ENCODE measurements around the gene NHLRC1.
A peak's percentile ranks its signal among the peaks of the same experiment; 100 is the strongest.
"Not testable (repeated sequence)": the region's sequence is repeated elsewhere in the genome, so short reads cannot be mapped to it uniquely, and the experiment has no call there.

The NHLRC1 gene

GRCh38 chr6:18154507-18155149 is 32.2 kb upstream of the NHLRC1 start, which contains the start of gene TPMT:
TSS of gene TPMT (minus strand) at chr6:18155077. CDS start at chr6:18149127, 5,950 bp downstream.
- no peaks in the 10 kb centered on the region for H3K27me3 ChIP-seq (ENCODE audit: control insufficient read depth, insufficient read depth, low read length)

GRCh38 chr6:18153311-18153703 is 30.8 kb upstream of the NHLRC1 start:
- Histone ChIP-seq H3K27me3 (ENCODE audit: control insufficient read depth, insufficient read depth, low read length) (no peaks in the 10 kb centered on the region), H3K4me1 (ENCODE audit: control insufficient read depth, low read depth, low read length) (peaks cover 19% of the 10 kb centered on the region), H3K9me3 (ENCODE audit: control insufficient read depth, low read depth, low read length) (no peaks in the 10 kb centered on the region), H3K27ac (ENCODE audit: low read length) (no peak overlapping the region), H3K4me3 (ENCODE audit: low read length) (peak overlapping the region; percentile 84), H3K9ac (ENCODE audit: low read length) (no peak overlapping the region), H3K36me3 (ENCODE audit: control insufficient read depth, low read depth, low read length) (peaks cover 3% of the 10 kb centered on the region)

More at GRCh38 chr6:18154507-18155149, 32.2 kb upstream of the NHLRC1 start, which contains the start of gene TPMT:
- peak within 1 kb of the TSS; percentile 89 for H3K4me3 ChIP-seq (ENCODE audit: low read length)
- H3K9ac ChIP-seq (ENCODE audit: low read length), result peak within 1 kb of the TSS; percentile 82
- H3K9me3 ChIP-seq (ENCODE audit: control insufficient read depth, low read depth, low read length), result no peaks in the 10 kb centered on the region
- no peaks in the 10 kb centered on the region for H3K36me3 ChIP-seq (ENCODE audit: control insufficient read depth, low read depth, low read length)
- peaks cover 19% of the 10 kb centered on the region for H3K4me1 ChIP-seq (ENCODE audit: control insufficient read depth, low read depth, low read length)
- peak within 1 kb of the TSS; percentile 63 for H3K27ac ChIP-seq (ENCODE audit: low read length)

DNA sequence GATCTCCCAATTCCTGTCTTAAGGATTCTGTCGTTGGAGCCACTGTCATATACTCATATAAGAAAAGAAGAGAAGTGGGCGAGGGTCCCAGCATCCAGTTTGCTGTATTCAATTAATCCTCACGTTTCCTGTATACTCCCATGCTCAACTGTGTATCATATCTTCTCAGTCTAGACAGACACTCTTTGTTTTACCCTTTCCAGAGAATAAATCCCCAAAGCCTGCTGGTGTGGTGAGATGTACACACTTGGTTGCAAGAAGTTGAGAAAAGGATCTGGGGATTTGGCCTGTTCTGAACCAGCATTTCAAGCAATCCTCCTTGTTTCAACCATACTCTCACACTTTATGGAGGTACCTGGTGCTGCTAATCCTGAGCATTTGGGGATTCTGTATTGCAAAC is 29.3 kb upstream of the NHLRC1 start:
- H3K4me1 ChIP-seq (ENCODE audit: control insufficient read depth, low read depth, low read length), result peaks cover 19% of the 10 kb centered on the region

GRCh38 chr6:18151391-18151790 is 28.9 kb upstream of the NHLRC1 start:
- H3K4me3 ChIP-seq (ENCODE audit: low read length); H3K36me3 ChIP-seq (ENCODE audit: control insufficient read depth, low read depth, low read length); H3K27ac ChIP-seq (ENCODE audit: low read length); H3K9me3 ChIP-seq (ENCODE audit: control insufficient read depth, low read depth, low read length); H3K9ac ChIP-seq (ENCODE audit: low read length); H3K27me3 ChIP-seq (ENCODE audit: control insufficient read depth, insufficient read depth, low read length): not testable (repeated sequence)
- H3K4me1 ChIP-seq (ENCODE audit: control insufficient read depth, low read depth, low read length), result peaks cover 18% of the 10 kb centered on the region

More for the DNA sequence above, 29.3 kb upstream of the NHLRC1 start:
- Histone ChIP-seq H3K9me3 (ENCODE audit: control insufficient read depth, low read depth, low read length) (no peaks in the 10 kb centered on the region), H3K4me3 (ENCODE audit: low read length) (no peak overlapping the region), H3K9ac (ENCODE audit: low read length) (no peak overlapping the region), H3K36me3 (ENCODE audit: control insufficient read depth, low read depth, low read length) (peaks cover 5% of the 10 kb centered on the region), H3K27ac (ENCODE audit: low read length) (no peak overlapping the region), H3K27me3 (ENCODE audit: control insufficient read depth, insufficient read depth, low read length) (no peaks in the 10 kb centered on the region)

DNA sequence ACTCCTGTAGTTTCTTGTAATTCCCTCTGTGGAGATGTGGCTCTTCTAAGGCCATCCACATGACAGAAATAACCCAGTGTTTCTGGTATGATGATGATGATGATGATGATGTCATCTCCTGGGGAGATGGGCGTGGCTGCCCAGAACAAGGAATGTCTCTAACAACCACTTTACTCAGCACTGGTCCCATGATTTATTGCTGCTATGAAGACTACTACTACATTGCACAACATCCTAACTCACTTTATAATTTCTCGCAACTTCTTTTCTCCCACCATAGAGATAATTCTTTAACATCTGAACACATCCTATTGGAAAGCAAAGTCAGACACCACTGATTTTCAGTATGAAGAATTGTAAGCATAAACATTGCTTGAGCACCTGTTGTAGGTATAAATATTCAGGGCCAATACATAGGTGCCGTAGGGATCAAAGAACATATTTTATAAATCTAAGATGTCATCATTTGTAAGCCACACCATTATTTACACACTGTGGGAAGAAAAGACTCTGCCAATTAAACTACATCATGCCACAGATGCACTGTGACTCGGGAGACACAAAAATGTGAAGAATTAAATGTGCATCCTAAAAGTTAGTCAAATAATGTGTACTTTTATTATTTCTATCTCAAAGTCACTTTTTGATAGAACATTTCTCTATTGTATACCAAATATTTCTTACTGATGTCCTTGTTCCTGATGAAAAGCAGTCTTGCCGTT is 26.0 kb upstream of the NHLRC1 start:
- H3K27me3 ChIP-seq (ENCODE audit: control insufficient read depth, insufficient read depth, low read length), result no peaks in the 10 kb centered on the region
- H3K4me1 ChIP-seq (ENCODE audit: control insufficient read depth, low read depth, low read length), result peaks cover 8% of the 10 kb centered on the region
- no peak overlapping the region for H3K9ac ChIP-seq (ENCODE audit: low read length)
- H3K9me3 ChIP-seq (ENCODE audit: control insufficient read depth, low read depth, low read length), result no peaks in the 10 kb centered on the region
- no peak overlapping the region for H3K27ac ChIP-seq (ENCODE audit: low read length)
- H3K36me3 ChIP-seq (ENCODE audit: control insufficient read depth, low read depth, low read length), result peaks cover 9% of the 10 kb centered on the region
- H3K4me3 ChIP-seq (ENCODE audit: low read length), result no peak overlapping the region

DNA sequence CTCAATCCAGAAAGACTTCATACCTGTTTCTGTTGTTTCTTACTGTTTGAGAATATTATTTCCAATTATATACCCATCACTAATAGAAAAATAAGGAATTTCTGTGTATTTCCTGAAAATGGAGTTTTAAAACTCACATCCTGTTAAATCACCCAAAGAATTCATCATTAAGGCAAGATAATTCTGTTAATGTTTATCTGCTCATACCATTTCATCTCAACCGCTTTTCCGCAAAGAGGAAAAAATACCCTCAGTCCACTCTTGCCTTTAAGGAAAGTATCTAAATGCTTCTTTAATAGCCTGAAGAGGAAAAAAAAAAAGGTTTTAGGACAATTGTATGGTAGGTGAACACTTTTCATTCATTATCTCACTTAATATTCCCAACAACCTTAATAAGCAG is 25.1 kb upstream of the NHLRC1 start:
- no peak overlapping the region for H3K4me3 ChIP-seq (ENCODE audit: low read length)
- H3K9me3 ChIP-seq (ENCODE audit: control insufficient read depth, low read depth, low read length), result no peaks in the 10 kb centered on the region
- H3K27me3 ChIP-seq (ENCODE audit: control insufficient read depth, insufficient read depth, low read length), result no peaks in the 10 kb centered on the region
- H3K4me1 ChIP-seq (ENCODE audit: control insufficient read depth, low read depth, low read length), result no peaks in the 10 kb centered on the region
- H3K36me3 ChIP-seq (ENCODE audit: control insufficient read depth, low read depth, low read length), result peaks cover 9% of the 10 kb centered on the region
- H3K27ac ChIP-seq (ENCODE audit: low read length), result no peak overlapping the region
- no peak overlapping the region for H3K9ac ChIP-seq (ENCODE audit: low read length)

DNA sequence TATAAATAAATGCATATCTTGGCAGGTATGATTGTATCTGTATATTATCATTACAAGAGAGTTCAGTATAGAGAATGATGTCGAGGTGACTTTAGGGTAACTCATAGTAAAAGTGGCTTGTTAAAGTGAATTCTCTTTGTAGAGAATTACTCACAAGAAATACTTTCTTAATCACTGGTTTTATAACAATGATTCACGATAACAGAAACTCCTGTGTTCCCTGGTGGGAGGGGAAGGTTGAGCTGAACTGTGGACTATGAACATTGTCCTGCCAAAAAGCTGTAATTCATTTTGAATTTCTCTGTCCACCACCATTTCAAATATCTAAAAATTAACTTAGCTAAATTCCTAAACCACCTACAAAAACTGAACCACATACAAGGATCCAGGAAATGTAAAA is 24.7 kb upstream of the NHLRC1 start:
- Histone ChIP-seq H3K9me3 (ENCODE audit: control insufficient read depth, low read depth, low read length) (no peaks in the 10 kb centered on the region), H3K4me3 (ENCODE audit: low read length) (no peak overlapping the region), H3K27ac (ENCODE audit: low read length) (no peak overlapping the region), H3K4me1 (ENCODE audit: control insufficient read depth, low read depth, low read length) (no peaks in the 10 kb centered on the region), H3K36me3 (ENCODE audit: control insufficient read depth, low read depth, low read length) (peaks cover 9% of the 10 kb centered on the region), H3K27me3 (ENCODE audit: control insufficient read depth, insufficient read depth, low read length) (no peaks in the 10 kb centered on the region), H3K9ac (ENCODE audit: low read length) (no peak overlapping the region)

- Histone ChIP-seq H3K27ac (ENCODE audit: low read length) (no peak overlapping the region), H3K4me3 (ENCODE audit: low read length) (no peak overlapping the region), H3K9ac (ENCODE audit: low read length) (no peak overlapping the region), H3K4me1 (ENCODE audit: control insufficient read depth, low read depth, low read length) (no peaks in the 10 kb centered on the region), H3K9me3 (ENCODE audit: control insufficient read depth, low read depth, low read length) (no peaks in the 10 kb centered on the region), H3K27me3 (ENCODE audit: control insufficient read depth, insufficient read depth, low read length) (no peaks in the 10 kb centered on the region), H3K36me3 (ENCODE audit: control insufficient read depth, low read depth, low read length) (peaks cover 11% of the 10 kb centered on the region)
These were observed 20.0 kb upstream of the NHLRC1 start for GRCh38 chr6:18142591-18142861.

DNA sequence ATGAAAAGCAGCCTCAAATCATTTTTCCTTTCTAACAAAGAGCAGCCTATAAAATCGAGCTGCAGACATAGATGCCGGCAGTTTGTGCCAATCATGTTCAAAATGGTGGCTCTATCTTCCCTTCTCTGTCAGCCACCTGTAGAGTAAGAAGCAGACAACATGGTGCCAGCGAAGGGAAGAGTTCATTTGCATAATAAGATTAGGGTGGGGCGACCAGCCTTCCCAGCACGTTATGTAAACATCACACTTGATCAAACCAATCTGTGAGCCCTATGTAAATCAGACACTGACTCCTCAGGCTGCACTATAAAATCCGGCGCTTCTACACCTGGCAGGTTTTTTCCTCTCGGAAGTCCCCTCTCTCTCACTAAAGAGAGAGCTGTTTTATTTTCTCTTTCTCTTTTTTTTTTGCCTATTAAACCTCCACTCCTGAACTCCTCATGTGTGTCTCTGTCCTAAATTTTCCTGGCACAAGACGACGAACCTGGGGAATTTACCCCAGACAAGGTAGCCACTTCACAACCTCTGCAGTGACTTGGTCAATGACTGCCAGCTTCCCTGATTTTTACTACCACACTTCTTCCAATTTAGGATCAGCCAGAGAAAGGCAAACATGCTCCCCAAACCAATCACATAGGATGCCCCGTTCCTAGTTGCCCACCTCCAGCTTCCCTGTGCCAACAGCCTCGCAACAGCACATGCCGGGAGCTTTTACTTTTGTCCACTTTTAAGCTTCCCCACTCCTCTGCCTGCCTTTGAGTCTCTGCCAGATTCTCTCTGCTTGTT is 19.5 kb upstream of the NHLRC1 start:
- no peak overlapping the region for H3K27ac ChIP-seq (ENCODE audit: low read length)
- no peaks in the 10 kb centered on the region for H3K4me1 ChIP-seq (ENCODE audit: control insufficient read depth, low read depth, low read length)
- H3K9ac ChIP-seq (ENCODE audit: low read length), result no peak overlapping the region
- H3K36me3 ChIP-seq (ENCODE audit: control insufficient read depth, low read depth, low read length), result peaks cover 11% of the 10 kb centered on the region
- no peak overlapping the region for H3K4me3 ChIP-seq (ENCODE audit: low read length)
- H3K9me3 ChIP-seq (ENCODE audit: control insufficient read depth, low read depth, low read length), result no peaks in the 10 kb centered on the region
- H3K27me3 ChIP-seq (ENCODE audit: control insufficient read depth, insufficient read depth, low read length), result no peaks in the 10 kb centered on the region

- Histone ChIP-seq H3K4me1 (ENCODE audit: control insufficient read depth, low read depth, low read length) (no peaks in the 10 kb centered on the region), H3K36me3 (ENCODE audit: control insufficient read depth, low read depth, low read length) (peaks cover 7% of the 10 kb centered on the region), H3K4me3 (ENCODE audit: low read length) (no peak overlapping the region), H3K9ac (ENCODE audit: low read length) (no peak overlapping the region), H3K9me3 (ENCODE audit: control insufficient read depth, low read depth, low read length) (no peaks in the 10 kb centered on the region), H3K27ac (ENCODE audit: low read length) (no peak overlapping the region), H3K27me3 (ENCODE audit: control insufficient read depth, insufficient read depth, low read length) (no peaks in the 10 kb centered on the region)
These were observed 17.6 kb upstream of the NHLRC1 start for GRCh38 chr6:18139935-18140621.

- Histone ChIP-seq H3K27me3 (ENCODE audit: control insufficient read depth, insufficient read depth, low read length) (no peaks in the 10 kb centered on the region), H3K4me3 (ENCODE audit: low read length) (no peak overlapping the region), H3K4me1 (ENCODE audit: control insufficient read depth, low read depth, low read length) (no peaks in the 10 kb centered on the region), H3K9me3 (ENCODE audit: control insufficient read depth, low read depth, low read length) (no peaks in the 10 kb centered on the region), H3K9ac (ENCODE audit: low read length) (no peak overlapping the region), H3K27ac (ENCODE audit: low read length) (no peak overlapping the region), H3K36me3 (ENCODE audit: control insufficient read depth, low read depth, low read length) (peaks cover 7% of the 10 kb centered on the region)
These were observed 16.4 kb upstream of the NHLRC1 start for GRCh38 chr6:18138906-18139305.
